ENCODE measurements around the gene ZMAT5.
A peak's percentile ranks its signal among the peaks of the same experiment; 100 is the strongest.

ZMAT5 gene

DNA sequence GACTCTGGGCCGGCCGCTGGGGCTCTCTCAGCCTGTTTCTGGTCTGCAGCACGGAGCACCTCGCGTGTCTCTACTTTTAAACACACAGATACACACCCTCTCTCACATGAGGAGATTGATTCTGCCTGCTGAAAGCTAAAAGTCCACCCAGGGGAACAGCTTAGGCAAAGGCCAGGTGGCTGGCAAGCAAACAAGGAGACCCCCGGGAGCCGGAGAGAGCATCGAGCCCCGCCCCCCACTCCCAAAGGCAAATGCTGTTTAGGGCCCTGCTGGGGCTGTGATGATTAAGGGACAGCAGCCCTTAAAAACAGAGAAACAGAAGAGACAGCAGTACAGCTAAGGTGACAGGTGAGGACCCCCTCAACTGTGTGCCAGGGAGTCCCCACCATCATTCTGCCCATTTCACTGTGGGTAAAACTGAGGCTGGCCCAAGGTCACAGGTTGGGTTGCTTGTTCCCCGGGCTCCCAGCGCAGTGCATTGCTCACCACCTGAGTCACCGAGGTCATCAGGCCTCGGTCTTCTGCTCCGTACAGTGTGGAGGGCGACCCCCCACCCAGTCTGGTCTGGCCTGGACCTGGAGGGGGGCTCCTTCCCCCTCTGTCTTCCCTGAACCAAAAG is 40.2 kb downstream of the ZMAT5 start:
- no peak for DNase-seq

DNA sequence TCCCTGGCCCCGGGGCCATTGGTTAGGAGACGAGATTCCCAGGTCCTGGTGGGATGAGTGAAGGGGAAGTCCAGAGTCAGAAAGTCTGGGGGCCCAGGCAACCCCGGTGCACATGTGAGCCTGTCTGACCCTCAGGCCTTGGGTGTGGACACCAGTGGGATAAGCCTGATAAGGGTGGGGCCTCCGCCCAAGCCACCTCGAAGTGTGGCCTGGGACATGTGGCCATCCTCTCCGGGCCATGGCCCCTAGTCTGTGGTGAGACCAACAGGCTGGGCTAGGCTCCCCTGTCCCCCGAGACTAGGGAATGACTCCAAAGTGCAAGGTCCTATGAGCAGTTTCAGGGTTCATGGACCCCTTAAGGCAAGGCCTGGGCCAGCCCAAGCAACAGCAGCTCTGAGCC is 40.7 kb downstream of the ZMAT5 start:
- no peak for DNase-seq

GRCh38 chr22:29724843-29725242 is 42.0 kb downstream of the ZMAT5 start:
- DNase-seq = no peak

DNA sequence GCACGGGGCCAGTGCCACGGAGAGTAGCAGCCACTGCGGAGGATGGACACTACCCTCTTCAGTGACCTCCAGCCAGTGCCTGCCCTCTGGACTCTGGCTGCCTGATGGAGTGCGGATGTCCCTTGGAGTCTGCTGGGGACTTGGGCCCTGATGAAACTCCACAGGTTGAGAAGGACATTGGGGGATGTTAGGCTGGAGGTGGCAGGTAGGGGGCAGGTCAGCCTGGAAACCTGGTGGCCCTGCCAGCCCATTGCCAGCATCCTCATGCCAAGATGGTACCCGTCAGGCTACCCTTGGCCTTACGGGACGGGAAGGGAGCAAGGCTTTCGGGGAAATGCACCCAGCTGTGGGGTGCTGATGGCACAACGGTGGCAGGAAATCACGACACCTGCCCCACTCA is 43.0 kb downstream of the ZMAT5 start:
- no peak for DNase-seq

DNA sequence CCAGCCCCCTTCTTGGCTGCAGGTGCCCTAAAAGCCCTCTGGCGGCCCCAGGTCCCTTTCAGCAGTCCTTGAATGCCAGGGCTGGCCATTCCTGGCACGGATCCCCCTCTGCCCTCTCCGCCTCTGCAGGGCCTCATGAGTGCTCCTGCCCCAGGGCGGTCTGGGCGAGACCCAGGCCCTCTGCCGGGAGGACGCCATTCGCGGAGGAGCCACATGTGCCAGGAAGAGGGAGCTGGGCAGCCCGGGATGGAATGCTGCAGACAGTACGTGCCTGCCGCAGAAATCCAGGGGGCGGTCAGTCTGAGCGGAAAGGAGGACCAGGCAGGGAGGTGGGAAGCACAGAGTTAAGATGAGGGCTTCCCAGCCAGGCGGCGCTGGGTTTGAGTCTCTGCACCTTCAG is 44.2 kb downstream of the ZMAT5 start:
- no peak for DNase-seq

DNA sequence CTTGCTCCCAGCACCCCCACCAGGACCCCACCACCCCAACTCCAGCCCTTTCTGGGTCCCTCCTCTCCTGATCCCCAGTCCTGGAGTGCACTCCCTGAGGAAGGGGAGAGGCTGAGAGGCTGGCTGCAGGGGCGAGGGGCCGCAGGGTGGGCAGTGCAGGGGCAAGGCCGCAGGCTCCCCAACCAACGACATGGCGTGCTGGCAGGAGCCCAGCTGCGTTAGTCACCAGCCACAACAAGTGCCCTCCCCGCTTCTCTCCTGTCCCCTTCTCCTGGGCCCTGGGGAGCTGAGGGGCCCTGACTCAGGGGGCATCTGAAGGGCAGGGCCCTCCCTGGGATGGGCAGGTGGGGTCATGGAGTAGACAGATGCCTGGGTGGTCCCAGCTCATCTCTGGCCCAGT is 44.7 kb downstream of the ZMAT5 start:
- no peak for DNase-seq

DNA sequence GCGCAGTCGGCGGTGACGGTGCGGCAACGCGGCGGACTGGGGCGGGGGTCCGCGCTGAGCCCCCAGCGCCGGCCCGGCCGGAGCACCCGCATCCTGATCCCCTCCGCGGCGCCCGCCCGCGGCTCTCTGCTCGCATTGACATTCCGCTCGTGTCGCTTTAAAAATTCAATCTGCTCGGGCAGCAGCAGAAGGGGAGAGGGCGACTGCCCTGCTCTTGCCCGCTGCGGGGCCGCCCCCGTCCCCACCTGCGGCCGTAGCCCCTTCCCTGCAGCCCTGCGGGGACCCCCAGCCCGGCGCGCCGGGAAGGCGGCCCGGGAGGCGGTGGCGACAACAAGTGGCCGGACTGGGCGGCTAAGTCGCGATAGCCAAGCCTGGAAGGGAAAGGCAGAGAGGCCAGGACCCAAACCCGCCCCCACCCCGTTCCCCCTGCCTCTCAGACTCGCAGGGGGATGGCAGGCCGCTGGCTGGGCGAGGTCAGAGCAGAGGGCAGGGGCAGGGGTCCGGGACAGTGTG is 45.9 kb downstream of the ZMAT5 start:
- DNase-seq = no peak

DNA sequence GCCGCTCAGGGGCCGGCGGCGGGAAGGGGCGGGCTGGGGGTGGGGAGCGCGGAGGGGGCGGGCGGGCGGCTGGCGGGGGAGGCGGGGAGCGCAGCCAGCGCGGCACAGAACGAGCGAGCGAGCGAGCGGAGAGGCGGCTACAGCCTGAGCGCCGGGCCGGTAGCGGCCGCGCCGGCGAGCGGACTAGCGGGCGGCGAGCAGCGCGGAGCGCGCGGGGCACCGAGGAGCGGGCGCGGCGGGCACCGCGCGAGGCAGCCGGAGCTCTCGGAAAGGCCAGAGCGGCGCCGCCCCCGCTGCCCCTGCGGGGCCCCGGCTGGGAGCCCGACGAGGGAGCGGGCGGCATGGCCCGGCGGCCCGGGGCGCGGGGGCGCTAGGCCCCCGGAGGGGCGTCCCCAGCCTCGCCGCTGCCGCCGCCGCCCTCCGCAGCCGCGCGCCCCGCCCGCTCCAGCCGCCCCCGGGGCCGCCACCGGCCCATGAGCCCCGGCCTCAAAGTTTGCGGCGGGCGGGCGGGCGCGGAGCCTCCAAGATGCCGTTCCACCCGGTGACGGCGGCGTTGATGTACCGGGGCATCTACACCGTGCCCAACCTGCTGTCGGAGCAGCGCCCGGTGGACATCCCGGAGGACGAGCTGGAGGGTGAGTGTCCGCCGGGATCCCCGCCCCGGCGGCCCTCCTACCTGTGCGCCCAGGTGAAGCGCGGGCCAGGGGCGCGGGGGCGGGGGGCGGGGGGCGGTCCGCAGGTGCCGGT is 46.7 kb downstream of the ZMAT5 start, which contains the start of gene CABP7:
Gene CABP7 (plus strand): TSS at position 105 of the 747 bp plus-strand sequence. CDS start 422 bp downstream, at position 527.
- DNase-seq = no peak

DNA sequence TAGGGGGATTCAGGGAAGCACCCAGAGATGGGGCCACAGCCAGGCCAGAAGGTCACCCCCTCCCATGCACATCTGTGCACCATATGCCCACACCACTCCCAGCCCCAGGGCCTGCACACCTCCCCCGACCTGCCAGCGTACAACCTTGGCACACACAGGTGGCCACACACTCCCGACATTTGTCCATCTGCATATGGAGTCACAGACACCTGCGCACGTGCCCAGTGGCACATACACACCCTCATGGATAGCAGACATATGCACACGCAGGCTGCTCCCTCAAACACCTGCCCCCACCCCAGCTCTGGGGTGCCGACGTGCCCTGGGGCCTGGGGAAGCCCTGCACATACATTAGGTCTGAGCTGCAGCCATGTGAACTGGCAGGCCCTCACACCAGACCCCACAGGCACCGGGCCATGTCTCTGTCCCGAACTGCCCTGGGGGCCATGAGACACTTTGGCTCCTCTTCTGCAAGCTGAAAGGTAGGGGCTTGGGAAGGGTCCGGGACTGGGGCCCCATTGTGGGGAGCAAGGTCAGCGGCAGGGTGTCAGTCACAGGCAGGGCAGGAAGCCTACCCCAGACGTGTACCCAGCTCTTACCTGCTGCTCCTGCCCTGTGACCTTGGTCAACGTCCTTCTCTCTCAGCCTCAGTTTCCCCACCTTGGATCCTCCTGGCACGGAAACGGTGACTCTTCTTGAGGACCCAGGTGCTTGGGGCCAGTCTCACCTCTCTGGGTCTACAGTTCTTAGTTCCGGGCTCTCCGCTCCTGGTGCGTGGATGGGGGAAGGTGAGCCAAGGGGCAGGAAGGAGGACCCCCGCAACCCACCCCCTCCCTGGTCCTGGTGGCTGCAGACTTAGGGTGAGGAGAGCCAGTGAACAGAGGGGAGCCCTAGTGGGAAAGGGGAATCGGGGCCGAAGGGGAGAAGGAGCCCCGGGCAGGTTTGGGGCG is 47.6 kb downstream of the ZMAT5 start:
- DNase-seq = no peak

- DNase-seq = no peak
These were observed 49.0 kb downstream of the ZMAT5 start for GRCh38 chr22:29717789-29718188.

GRCh38 chr22:29716814-29717545 is 49.8 kb downstream of the ZMAT5 start:
- no peak for DNase-seq

GRCh38 chr22:29715705-29716104 is 51.1 kb downstream of the ZMAT5 start:
- no peak for DNase-seq

GRCh38 chr22:29715240-29715639 is 51.6 kb downstream of the ZMAT5 start:
- DNase-seq = no peak

DNA sequence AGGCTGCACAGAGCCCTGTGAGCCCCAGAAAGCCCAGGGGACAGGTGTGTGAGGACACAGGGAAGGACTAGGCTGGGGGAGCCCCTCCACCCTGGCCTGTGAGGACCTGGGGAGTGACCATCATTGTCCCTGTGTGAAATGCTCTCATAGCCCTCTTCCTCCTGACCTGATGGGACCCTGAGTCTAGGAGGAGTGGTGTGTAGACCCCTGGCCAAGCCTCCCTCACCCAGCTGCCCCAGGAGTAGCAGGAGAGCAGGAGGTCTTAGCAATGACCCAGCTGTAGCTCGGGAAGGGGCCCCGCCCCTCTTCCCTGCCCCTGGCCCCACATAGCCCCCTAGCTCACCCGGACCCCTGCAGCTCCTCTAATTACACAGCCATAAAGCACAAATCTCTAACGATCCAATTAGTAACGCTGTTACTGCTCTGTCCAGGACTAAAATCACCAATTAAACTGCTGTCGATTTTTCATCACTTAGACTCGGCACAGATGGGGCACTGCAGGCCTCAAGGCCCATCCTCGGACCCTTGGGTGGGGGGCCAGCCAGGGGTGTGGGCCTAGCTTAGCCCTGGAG is 53.6 kb downstream of the ZMAT5 start:
- no peak for DNase-seq

GRCh38 chr22:29712119-29712518 is 54.7 kb downstream of the ZMAT5 start:
- no peak for DNase-seq

- peak; percentile 61 to 73 for DNase-seq
These were observed 55.7 kb downstream of the ZMAT5 start for GRCh38 chr22:29710922-29711593.

DNA sequence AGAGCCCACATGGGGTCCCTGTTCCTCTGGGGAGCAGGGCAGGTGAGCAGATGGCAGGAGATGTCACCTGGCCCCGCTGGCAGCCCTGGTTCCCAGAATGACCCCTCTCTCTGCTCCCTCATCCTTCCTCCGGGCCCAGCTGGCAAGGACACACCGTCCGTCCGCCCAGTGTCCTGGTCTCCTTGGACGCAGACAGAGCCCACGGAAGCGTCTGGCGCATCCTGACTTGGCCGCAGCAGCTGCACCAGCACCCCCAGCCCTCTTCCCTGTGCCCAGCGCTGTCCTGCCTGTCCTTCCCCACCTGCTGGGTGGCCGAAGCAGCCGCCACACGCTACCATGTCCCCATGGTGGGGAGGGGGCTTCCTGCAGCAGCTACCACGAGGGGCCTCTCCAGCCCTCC is 56.6 kb downstream of the ZMAT5 start:
- no peak for DNase-seq

- DNase-seq = no peak
These were observed 59.3 kb downstream of the ZMAT5 start for GRCh38 chr22:29707471-29707870.

GRCh38 chr22:29707010-29707409 is 59.8 kb downstream of the ZMAT5 start:
- DNase-seq = no peak

GRCh38 chr22:29706486-29706885 is 60.3 kb downstream of the ZMAT5 start:
- DNase-seq = no peak

GRCh38 chr22:29705651-29706050 is 61.2 kb downstream of the ZMAT5 start:
- DNase-seq = no peak

Data from cerebellar nuclear complex (tissue), 1 donor.